ENCODE results near the gene HOXA9.

Gene HOXA9

DNA sequence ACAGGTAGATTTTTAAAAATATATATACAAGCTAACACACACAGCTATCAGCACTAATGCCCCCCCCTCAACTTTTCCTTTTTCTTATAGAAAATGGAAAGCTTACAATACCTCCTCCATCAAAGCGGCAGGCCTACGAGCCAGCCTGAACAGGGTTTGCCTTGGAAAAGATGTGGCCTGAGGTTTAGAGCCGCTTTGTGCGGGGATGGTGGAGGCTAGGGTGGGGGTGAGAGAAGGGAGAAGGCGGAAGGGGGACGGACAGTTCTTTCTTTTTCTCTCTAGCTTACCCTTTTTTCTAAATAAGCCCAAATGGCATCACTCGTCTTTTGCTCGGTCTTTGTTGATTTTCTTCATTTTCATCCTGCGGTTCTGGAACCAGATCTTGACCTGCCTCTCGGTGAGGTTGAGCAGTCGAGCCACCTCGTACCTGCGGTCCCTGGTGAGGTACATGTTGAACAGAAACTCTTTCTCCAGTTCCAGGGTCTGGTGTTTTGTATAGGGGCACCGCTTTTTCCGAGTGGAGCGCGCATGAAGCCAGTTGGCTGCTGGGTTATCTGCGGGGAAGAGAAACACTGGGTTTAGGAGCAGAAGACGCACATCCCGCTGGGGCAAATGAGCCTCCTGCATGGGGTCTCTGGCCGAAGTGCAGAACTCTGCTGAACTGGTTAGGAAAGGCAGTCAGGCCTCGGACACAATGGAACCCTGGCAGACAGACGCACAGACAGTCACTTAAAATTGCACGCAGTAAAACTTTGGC lies 1.9 kb downstream of the HOXA9 start:
- DNase-seq = no peak

GRCh38 chr7:27162561-27163287 lies 2.6 kb downstream of the HOXA9 start:
- no peak for DNase-seq

DNA sequence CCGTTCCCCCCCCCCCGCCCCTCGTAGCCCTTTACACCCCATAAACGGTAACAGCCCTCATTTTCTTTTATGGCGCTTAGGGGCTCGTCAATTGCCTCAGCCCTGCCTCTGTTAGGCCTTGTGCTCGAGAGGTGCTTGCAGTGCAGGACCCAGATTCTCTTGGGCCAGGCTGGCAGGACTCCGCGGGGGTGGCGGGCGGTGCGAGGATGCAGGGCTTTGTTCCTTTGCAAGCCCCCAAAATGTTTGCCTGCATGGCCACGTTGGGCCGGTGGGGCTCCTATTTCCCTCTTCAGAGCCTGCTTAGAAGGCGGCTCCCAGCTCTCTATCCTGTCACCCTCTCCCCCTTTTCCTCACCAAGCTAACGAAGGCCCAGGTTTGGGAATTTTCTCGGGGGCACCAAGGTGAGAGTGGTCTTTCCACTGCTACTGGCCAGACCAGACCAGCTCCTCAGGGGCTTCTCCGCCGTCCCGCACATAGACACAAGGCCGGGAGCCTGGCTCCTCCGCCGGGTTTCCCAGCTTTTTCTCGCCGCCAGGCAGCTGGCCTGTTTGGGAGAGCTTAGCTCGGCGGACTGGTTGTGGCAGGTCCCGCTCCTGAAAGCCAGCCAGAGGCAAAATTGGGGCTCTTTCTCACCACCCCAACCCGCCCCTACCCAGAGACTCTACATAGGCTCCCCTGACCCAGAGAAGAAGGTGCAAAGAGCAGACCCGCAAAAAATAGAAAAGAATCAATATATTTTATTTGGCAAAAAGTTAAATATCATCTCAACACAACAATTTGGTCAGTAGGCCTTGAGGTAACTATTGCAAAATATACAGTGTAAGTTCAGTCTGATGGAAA lies 3.4 kb downstream of the HOXA9 start:
- DNase-seq = no peak

GRCh38 chr7:27161214-27161720 lies 4.1 kb downstream of the HOXA9 start:
- no peak for DNase-seq

GRCh38 chr7:27160546-27161213 lies 4.7 kb downstream of the HOXA9 start:
- peak; percentile 89 to 91 for DNase-seq

- no peak for DNase-seq
These were observed 5.2 kb downstream of the HOXA9 start for GRCh38 chr7:27160145-27160545.

GRCh38 chr7:27159266-27160144 lies 5.8 kb downstream of the HOXA9 start:
- DNase-seq = no peak

DNA sequence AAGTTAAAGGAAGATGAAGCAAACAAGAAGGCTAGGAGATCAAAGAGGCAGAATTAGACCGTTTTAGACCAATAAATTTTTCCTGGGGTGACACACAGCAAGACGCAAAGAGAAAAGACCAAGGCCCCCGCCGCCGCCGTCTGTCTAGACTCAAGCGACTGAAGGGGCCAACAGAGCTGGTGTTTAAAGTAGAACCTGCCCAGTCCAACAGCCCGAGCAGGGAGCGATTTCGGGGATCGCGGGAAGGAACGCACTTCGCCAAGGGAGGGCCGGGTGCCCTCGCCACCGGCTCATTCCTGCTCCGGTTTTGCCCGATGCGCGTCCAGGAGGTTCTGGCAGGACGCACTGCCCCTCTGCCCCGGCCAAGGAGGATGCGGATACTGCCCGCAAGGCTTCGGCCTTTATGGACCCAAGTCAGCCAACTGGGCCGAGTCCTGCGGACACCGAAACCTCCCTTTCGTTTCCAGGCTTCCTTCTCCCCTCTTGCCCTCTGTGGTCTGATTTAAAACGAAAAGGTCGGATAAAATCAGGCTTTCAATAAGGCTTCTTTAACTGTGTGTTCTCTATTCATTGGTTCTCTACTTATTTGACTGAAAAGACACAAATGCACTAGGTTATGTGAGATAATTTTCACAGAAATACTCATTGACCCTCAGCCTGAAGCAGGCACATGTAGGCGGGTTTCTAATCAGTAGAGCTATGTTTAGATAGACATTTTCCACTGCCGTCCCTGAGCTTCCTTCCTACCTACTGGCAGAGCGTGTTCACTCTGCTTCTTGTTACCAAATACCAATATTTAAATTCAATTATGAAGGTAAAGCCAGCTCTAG lies 6.7 kb downstream of the HOXA9 start:
- DNase-seq = no peak

- no peak for DNase-seq
These were observed 7.5 kb downstream of the HOXA9 start for GRCh38 chr7:27157702-27158431.

DNA sequence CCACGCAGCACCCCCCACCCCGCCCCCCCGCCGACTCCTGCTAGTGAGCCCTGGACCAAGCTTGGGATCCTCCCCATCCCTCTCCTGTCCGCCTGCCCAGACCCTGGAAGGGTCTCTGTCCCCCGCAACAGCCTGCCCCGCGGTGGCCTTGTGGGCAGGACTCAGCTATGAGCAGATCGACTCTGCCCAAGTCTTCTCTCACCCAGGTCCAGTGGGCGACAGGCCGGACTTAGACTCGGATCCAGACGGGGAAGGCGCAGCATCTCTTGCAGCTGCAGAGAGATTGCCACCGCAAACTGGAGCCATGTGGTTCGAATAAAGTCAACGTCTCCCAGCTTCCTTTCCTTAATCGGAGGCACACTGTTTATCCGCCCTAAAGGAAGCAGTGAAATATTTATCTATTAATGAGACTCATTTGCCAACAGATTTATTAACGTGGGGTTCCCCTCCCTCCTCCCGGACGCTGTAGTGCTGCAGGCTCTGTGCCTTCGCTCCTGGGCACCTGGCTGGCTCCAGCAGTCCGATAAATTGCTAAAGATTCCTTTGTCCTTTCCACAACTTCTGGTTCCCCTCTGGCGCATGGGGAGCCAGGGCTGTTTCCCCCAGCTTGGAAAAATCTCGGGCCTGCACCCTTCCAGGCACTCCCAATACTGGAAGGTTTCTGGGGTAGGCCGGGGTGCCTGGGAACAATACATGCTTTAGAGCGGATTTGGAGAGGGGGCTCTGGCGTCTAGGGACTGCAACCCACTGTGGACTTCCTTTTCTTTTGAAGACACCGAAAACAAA lies 8.2 kb downstream of the HOXA9 start:
- no peak for DNase-seq

- no peak for DNase-seq
These were observed 8.8 kb downstream of the HOXA9 start, which contains the start of gene HOXA7 for GRCh38 chr7:27156508-27156898. HOXA7 (minus strand) TSS chr7:27156675; CDS start chr7:27156545, 130 bp downstream.

DNA sequence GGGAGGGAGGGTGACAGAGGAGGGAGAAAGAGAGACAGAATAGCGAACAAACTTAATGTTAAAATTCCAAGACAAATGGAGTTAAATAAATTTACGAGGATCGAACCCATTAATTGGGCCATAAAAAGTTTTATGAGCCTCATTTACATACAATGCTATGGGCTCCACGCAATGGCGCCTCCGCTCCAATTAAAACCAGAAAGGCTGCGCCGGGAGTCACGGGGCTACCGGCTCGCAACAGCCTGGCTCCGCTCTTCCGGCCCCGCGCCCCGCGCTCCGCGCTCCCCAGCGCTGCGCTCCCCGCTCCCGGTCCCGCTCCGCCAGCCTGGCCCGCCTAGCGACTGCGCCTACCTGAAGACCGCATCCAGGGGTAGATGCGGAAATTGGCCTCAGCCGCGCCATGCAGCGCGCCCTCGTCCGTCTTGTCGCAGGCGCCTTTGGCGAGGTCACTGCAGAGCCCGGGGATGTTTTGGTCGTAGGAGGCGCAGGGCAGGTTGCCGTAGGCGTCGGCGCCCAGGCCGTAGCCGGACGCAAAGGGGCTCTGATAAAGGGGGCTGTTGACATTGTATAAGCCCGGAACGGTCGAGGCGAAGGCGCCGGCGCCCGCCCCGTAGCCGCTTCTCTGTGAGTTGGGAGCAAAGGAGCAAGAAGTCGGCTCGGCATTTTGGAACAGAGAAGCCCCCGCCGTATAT lies 9.4 kb downstream of the HOXA9 start:
- no peak for DNase-seq

- peak in 1 of 2 donors; percentile 61 for DNase-seq
These were observed 10.2 kb downstream of the HOXA9 start for GRCh38 chr7:27154901-27155815.

- no peak for DNase-seq
These were observed 11.0 kb downstream of the HOXA9 start for GRCh38 chr7:27154369-27154768.

DNA sequence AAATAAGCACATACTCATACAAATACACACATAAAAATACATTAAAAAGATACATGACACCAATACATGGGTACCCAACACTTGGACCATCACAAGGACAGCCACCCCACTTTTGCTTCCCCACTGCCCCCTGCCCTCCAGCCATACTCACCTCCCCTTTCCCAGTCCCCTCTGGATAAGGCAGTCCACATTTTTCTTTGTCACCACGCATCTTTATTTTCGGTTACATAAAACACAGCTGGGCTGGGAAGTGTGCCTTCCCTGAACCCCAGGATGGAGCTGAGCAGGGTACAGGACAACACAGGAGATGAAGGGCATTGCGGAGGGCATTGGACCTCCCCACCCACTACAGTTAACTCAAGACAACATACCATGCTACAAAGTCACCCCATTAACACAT lies 11.8 kb downstream of the HOXA9 start:
- DNase-seq = no peak

GRCh38 chr7:27152816-27153442 lies 12.4 kb downstream of the HOXA9 start:
- DNase-seq = no peak

Data from stimulated activated CD4-positive, alpha-beta T cell treated with anti-CD3 and anti-CD28 coated beads, Interleukin-2, amount 100 ng/mL, for 24 hours (primary cell).